Measurements from ENCODE around the gene RTN4IP1. TPM values are rescaled to one million over a fixed set of nuclear protein-coding genes. Genes with fewer than 3 reads are reported as not detected.

Gene RTN4IP1
- polyA plus RNA-seq, 2 donors: 2.5 to 4.7 TPM

DNA sequence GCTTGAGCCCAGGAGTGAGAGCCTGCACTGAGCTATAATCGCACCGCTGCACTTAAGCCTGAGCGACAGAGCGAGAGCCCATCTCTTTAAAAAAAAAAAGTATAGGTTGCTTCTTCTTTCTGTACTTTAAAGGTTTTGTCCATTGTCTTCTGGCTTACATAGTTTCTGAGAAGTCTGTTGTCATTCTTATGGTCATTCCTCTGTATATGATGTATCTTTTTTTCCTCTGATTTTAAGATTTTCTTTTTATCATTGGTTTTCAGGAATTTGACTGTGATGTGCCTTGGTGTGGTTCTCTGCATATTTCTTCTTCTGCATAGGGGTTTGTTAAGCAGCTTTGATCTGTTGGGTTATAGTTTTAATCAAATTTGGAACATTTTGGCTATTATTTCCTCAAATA lies 29.2 kb upstream of the RTN4IP1 start:
- H3K27me3 ChIP-seq (ENCODE audit: control insufficient read depth in 1 of 2, insufficient read depth in 2 of 2, low read length in 2 of 2): no peaks in the 10 kb centered on the region
- no peaks in the 10 kb centered on the region for H3K9me3 ChIP-seq (ENCODE audit: control insufficient read depth in 2 of 2, insufficient read depth in 1 of 2, low read depth in 1 of 2, low read length in 1 of 2)
- H3K4me1 ChIP-seq (ENCODE audit: control insufficient read depth in 2 of 2, insufficient read depth in 2 of 2, low read length in 1 of 2): no peaks in the 10 kb centered on the region
- H3K4me3 ChIP-seq (ENCODE audit: low read depth in 1 of 2, low read length in 2 of 2): no peak overlapping the region
- WGBS, 2 donors: 98 to 99% methylated on average over 4 of the region's 4 CpGs
- H3K36me3 ChIP-seq (ENCODE audit: control insufficient read depth in 2 of 2, insufficient read depth in 2 of 2, low read length in 1 of 2): peaks cover 4 to 6% of the 10 kb centered on the region in 2 donors
- H3K27ac ChIP-seq (ENCODE audit: low read depth in 2 of 2, low read length in 1 of 2): no peak overlapping the region

DNA sequence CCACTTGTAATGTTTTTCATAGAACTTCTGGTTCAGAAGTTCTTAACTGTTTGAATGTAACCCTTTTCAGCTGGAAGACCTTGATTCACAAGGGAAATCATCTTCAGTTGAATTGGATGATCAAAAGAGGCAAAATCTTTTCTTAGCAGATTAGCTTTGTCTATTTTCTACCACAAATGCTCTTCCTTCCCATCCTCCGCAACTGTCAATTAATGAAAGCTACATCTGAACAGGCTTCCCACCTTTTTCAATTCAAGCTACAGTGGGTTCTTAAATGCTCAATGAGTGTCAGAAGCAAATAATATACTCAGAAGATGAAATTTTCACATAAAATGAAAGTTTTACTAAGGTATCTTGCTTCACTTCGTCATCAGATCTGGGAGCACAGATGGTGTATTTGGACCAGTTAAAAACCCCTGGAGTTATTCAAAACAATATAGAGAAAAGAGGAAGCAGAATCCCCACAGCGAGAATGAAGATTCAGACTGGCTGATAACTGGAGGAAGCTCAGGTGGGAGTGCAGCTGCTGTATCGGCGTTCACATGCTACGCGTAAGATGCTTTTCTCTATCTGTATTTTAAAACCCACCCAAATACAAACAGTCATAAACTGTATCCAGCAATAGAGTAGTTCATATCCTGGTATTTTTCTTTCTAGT lies 19.5 kb upstream of the RTN4IP1 start:
- Histone ChIP-seq H3K36me3 (ENCODE audit: control insufficient read depth in 2 of 2, insufficient read depth in 2 of 2, low read length in 1 of 2) (peaks cover 4 to 6% of the 10 kb centered on the region in 2 donors), H3K9me3 (ENCODE audit: control insufficient read depth in 2 of 2, insufficient read depth in 1 of 2, low read depth in 1 of 2, low read length in 1 of 2) (no peaks in the 10 kb centered on the region), H3K4me3 (ENCODE audit: low read depth in 1 of 2, low read length in 2 of 2) (no peak overlapping the region), H3K27ac (ENCODE audit: low read depth in 2 of 2, low read length in 1 of 2) (no peak overlapping the region), H3K27me3 (ENCODE audit: control insufficient read depth in 1 of 2, insufficient read depth in 2 of 2, low read length in 2 of 2) (no peaks in the 10 kb centered on the region), H3K4me1 (ENCODE audit: control insufficient read depth in 2 of 2, insufficient read depth in 2 of 2, low read length in 1 of 2) (no peaks in the 10 kb centered on the region)
- 93 to 97% methylated on average over 7 of the region's 7 CpGs for WGBS, 2 donors

DNA sequence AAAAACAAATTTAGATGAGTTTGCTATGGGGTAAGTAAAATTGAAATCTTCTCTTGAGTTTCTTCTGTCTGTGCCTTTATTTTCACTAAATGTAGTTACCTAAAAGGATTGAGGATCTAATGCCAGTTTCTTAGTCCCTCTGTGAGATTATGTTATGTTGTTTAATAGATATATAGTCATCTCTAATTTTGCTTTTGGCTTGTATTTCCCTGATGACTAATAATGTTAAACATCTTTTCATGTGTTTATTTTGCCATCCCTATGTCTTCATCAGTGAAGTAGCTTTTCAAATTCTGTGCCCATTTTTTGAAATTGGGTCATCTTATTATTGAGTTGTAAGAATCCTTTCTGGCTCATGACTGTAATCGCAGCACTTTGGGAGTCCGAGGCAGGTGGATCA lies 13.8 kb upstream of the RTN4IP1 start:
- Histone ChIP-seq H3K4me3 (ENCODE audit: low read depth in 1 of 2, low read length in 2 of 2) (no peak overlapping the region), H3K4me1 (ENCODE audit: control insufficient read depth in 2 of 2, insufficient read depth in 2 of 2, low read length in 1 of 2) (no peaks in the 10 kb centered on the region), H3K27ac (ENCODE audit: low read depth in 2 of 2, low read length in 1 of 2) (no peak overlapping the region), H3K36me3 (ENCODE audit: control insufficient read depth in 2 of 2, insufficient read depth in 2 of 2, low read length in 1 of 2) (peaks cover 2 to 10% of the 10 kb centered on the region in 2 donors), H3K27me3 (ENCODE audit: control insufficient read depth in 1 of 2, insufficient read depth in 2 of 2, low read length in 2 of 2) (no peaks in the 10 kb centered on the region), H3K9me3 (ENCODE audit: control insufficient read depth in 2 of 2, insufficient read depth in 1 of 2, low read depth in 1 of 2, low read length in 1 of 2) (no peaks in the 10 kb centered on the region)
- 84 to 96% methylated on average over 2 of the region's 2 CpGs for WGBS, 2 donors

DNA sequence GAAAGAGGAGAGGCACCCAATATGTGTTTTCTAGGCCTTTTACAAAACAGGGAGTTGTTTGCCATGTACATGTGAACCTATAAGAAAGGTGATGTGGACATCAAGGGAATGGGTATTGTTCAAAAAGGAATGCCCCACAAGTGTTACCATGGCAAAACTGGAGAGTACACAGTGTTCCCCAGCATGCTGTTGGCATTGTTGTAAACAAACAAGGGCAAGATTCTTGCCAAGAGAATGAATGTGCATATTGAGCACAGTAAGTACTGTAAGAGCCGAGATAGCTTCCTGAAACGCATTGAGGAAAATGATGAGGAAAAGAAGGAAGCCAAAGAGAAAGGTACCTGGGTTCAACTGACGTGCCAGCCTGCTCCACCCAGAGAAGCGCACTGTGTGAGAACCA lies 13.2 kb upstream of the RTN4IP1 start:
- Histone ChIP-seq H3K27me3 (ENCODE audit: control insufficient read depth in 1 of 2, insufficient read depth in 2 of 2, low read length in 2 of 2) (no peaks in the 10 kb centered on the region), H3K27ac (ENCODE audit: low read depth in 2 of 2, low read length in 1 of 2) (no peak overlapping the region), H3K9me3 (ENCODE audit: control insufficient read depth in 2 of 2, insufficient read depth in 1 of 2, low read depth in 1 of 2, low read length in 1 of 2) (no peaks in the 10 kb centered on the region), H3K36me3 (ENCODE audit: control insufficient read depth in 2 of 2, insufficient read depth in 2 of 2, low read length in 1 of 2) (peaks cover 2 to 10% of the 10 kb centered on the region in 2 donors), H3K4me3 (ENCODE audit: low read depth in 1 of 2, low read length in 2 of 2) (no peak overlapping the region), H3K4me1 (ENCODE audit: control insufficient read depth in 2 of 2, insufficient read depth in 2 of 2, low read length in 1 of 2) (no peaks in the 10 kb centered on the region)
- WGBS, 2 donors: 96 to 97% methylated on average over 4 of the region's 4 CpGs

DNA sequence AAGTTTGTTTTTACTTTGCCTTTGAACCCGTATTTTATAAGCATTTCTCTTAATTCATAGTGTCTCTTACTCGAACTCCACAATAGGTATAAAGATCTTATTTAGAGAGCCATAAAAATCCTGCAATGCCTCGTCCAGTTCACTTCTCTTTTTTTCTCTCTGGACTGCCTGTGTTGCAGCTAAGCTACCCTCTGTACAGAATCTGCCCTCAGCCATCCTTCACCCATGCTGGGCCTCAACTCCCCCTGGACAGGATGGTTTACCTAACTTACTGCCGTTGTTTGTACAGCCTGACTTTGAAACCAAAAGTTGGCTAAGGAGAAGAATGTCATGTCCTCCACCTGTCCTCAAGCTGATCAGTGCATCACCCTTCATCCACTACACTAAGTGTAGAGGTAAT lies 10.5 kb upstream of the RTN4IP1 start:
- WGBS, 2 donors: 80 to 83% methylated on average over 4 of the region's 4 CpGs
- no peaks in the 10 kb centered on the region for H3K9me3 ChIP-seq (ENCODE audit: control insufficient read depth in 2 of 2, insufficient read depth in 1 of 2, low read depth in 1 of 2, low read length in 1 of 2)
- H3K4me1 ChIP-seq (ENCODE audit: control insufficient read depth in 2 of 2, insufficient read depth in 2 of 2, low read length in 1 of 2): no peaks in the 10 kb centered on the region
- peaks cover 2 to 10% of the 10 kb centered on the region in 2 donors for H3K36me3 ChIP-seq (ENCODE audit: control insufficient read depth in 2 of 2, insufficient read depth in 2 of 2, low read length in 1 of 2)
- H3K4me3 ChIP-seq (ENCODE audit: low read depth in 1 of 2, low read length in 2 of 2): no peak overlapping the region
- no peaks in the 10 kb centered on the region for H3K27me3 ChIP-seq (ENCODE audit: control insufficient read depth in 1 of 2, insufficient read depth in 2 of 2, low read length in 2 of 2)
- H3K27ac ChIP-seq (ENCODE audit: low read depth in 2 of 2, low read length in 1 of 2): no peak overlapping the region

DNA sequence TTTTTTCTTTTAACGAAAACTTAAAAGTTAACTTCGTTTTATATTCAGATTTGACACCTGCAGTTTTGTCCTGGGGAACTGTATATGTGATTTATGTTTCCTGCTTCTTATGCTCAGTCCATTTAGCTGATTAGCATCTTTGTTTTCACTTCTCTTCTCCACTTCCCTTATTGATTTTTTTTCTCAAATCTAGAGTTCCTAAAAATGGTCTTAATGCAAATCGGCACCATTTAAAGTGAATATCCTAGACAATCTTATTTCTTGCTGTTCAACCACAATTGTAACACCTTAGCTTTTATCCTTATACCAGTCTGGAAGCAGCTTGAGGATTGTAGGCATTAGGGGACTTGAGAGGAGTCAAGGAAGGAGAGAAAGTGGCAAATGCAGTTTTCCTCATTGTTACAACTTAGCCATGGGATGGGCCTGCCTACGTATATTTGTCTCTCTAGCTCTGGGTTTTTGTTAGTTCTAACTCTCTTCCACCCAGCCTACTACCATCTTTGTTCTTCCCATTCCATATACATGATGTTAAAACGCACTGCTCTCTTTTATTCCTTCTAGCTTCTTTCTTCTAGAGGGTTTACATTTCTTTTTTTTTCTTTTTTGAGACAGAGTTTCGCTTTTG lies 8.5 kb upstream of the RTN4IP1 start:
- Histone ChIP-seq H3K4me1 (ENCODE audit: control insufficient read depth in 2 of 2, insufficient read depth in 2 of 2, low read length in 1 of 2) (no peaks in the 10 kb centered on the region), H3K4me3 (ENCODE audit: low read depth in 1 of 2, low read length in 2 of 2) (no peak overlapping the region), H3K36me3 (ENCODE audit: control insufficient read depth in 2 of 2, insufficient read depth in 2 of 2, low read length in 1 of 2) (peaks cover 2 to 5% of the 10 kb centered on the region in 2 donors), H3K9me3 (ENCODE audit: control insufficient read depth in 2 of 2, insufficient read depth in 1 of 2, low read depth in 1 of 2, low read length in 1 of 2) (no peaks in the 10 kb centered on the region), H3K27me3 (ENCODE audit: control insufficient read depth in 1 of 2, insufficient read depth in 2 of 2, low read length in 2 of 2) (no peaks in the 10 kb centered on the region), H3K27ac (ENCODE audit: low read depth in 2 of 2, low read length in 1 of 2) (no peak overlapping the region)
- 74 to 76% methylated on average over 6 of the region's 6 CpGs for WGBS, 2 donors

DNA sequence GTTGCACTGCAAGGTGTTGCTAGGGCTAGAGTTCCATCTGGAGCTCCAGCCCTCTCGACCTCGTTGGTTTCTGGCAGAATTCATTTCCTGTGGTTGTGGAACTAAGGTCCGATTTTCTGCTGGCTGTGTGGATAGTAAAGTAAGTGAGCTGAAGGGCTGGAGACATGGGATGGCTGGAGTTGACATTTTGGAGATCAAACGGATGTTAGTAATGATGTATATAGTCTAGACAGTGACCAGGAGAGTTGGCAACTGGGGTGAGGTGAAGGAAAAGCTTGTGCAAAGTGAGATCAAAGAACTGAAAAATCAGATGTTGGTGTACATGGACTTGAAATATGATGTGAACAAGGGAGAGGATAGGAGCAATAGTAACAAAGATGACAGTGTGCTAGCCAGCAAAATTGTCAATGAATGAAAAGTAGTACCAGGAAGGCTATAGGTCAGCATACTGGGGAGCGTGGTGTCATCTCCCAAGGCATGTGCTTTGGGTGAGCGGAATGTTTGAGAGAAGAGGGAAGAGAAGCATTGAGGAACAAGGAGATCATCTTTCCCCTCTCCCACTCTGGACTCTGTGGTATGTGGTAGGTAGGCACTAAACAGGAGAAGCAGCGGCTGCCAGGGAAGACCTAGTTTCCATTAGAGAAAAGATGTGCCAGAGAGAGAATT lies 7.9 kb upstream of the RTN4IP1 start:
- H3K27ac ChIP-seq (ENCODE audit: low read depth in 2 of 2, low read length in 1 of 2): no peak overlapping the region
- no peaks in the 10 kb centered on the region for H3K36me3 ChIP-seq (ENCODE audit: control insufficient read depth in 2 of 2, insufficient read depth in 2 of 2, low read length in 1 of 2)
- no peaks in the 10 kb centered on the region for H3K4me1 ChIP-seq (ENCODE audit: control insufficient read depth in 2 of 2, insufficient read depth in 2 of 2, low read length in 1 of 2)
- H3K9me3 ChIP-seq (ENCODE audit: control insufficient read depth in 2 of 2, insufficient read depth in 1 of 2, low read depth in 1 of 2, low read length in 1 of 2): no peaks in the 10 kb centered on the region
- H3K4me3 ChIP-seq (ENCODE audit: low read depth in 1 of 2, low read length in 2 of 2): no peak overlapping the region
- H3K27me3 ChIP-seq (ENCODE audit: control insufficient read depth in 1 of 2, insufficient read depth in 2 of 2, low read length in 2 of 2): no peaks in the 10 kb centered on the region
- 73 to 75% methylated on average over 7 of the region's 7 CpGs for WGBS, 2 donors

DNA sequence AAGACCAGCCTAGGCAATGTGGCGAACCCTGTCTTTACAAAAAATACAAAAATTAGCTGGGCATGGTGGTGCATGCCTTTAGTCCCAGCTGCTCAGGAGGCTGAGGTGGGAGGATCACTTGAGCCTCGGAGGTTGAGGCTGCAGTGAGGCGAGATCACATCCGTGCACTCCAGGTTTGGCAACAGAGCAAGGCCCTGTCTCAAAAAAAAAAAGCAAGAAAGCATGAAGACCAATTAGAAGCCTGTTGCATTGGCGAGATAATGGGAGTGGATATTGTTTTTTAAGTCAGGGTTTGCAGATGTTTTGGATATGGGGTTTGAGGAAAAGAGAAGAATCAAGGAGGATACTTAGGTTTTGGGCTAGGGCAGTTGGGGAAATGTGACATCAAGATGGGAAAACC lies 5.3 kb upstream of the RTN4IP1 start:
- Histone ChIP-seq H3K36me3 (ENCODE audit: control insufficient read depth in 2 of 2, insufficient read depth in 2 of 2, low read length in 1 of 2) (no peaks in the 10 kb centered on the region), H3K4me1 (ENCODE audit: control insufficient read depth in 2 of 2, insufficient read depth in 2 of 2, low read length in 1 of 2) (no peaks in the 10 kb centered on the region), H3K9me3 (ENCODE audit: control insufficient read depth in 2 of 2, insufficient read depth in 1 of 2, low read depth in 1 of 2, low read length in 1 of 2) (no peaks in the 10 kb centered on the region), H3K4me3 (ENCODE audit: low read depth in 1 of 2, low read length in 2 of 2) (no peak overlapping the region), H3K27me3 (ENCODE audit: control insufficient read depth in 1 of 2, insufficient read depth in 2 of 2, low read length in 2 of 2) (no peaks in the 10 kb centered on the region), H3K27ac (ENCODE audit: low read depth in 2 of 2, low read length in 1 of 2) (no peak overlapping the region)
- 95 to 96% methylated on average over 5 of the region's 5 CpGs for WGBS, 2 donors

DNA sequence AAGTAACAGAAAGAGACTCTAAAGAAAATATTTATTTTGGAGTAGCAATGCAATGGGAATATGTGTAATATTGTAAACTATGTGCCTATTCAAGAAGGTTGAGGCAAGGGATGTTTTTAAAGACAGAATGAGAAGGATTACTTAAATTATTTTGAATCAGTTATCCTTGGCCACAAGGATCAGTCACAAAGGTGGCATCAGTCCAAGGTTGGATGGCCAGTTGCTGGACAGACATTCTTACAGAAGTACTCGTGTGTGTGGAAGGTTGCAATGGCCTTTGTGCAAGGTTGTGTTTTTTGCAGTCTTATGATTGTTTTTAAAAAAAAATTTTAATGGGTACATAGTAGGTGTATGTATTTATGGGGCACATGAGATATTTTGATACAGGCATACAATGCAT lies 2.0 kb upstream of the RTN4IP1 start:
- WGBS, 2 donors: 74 to 86% methylated on average over 1 of the region's 1 CpG
- no peaks in the 10 kb centered on the region for H3K27me3 ChIP-seq (ENCODE audit: control insufficient read depth in 1 of 2, insufficient read depth in 2 of 2, low read length in 2 of 2)
- H3K9me3 ChIP-seq (ENCODE audit: control insufficient read depth in 2 of 2, insufficient read depth in 1 of 2, low read depth in 1 of 2, low read length in 1 of 2): no peaks in the 10 kb centered on the region
- H3K4me1 ChIP-seq (ENCODE audit: control insufficient read depth in 2 of 2, insufficient read depth in 2 of 2, low read length in 1 of 2): no peaks in the 10 kb centered on the region
- H3K36me3 ChIP-seq (ENCODE audit: control insufficient read depth in 2 of 2, insufficient read depth in 2 of 2, low read length in 1 of 2): no peaks in the 10 kb centered on the region
- H3K27ac ChIP-seq (ENCODE audit: low read depth in 2 of 2, low read length in 1 of 2): no peak overlapping the region
- H3K4me3 ChIP-seq (ENCODE audit: low read depth in 1 of 2, low read length in 2 of 2): no peak overlapping the region
